HG03025 (cell line): Measurements from ENCODE around the gene TMEM131.
"Not testable (repeated sequence)": the region's sequence is repeated elsewhere in the genome, so short reads cannot be mapped to it uniquely, and the experiment has no call there.

Experiments used
- ATAC-seq: cut with Tn5 transposase; IDR thresholded peaks from one replicate; pipeline ENCODE4 v1.9.1; 2021; ENCODE audit warnings: mild to moderate bottlenecking, moderate library complexity; ENCODE audit not compliant: unreplicated experiment, low FRiP score

TMEM131 gene

DNA sequence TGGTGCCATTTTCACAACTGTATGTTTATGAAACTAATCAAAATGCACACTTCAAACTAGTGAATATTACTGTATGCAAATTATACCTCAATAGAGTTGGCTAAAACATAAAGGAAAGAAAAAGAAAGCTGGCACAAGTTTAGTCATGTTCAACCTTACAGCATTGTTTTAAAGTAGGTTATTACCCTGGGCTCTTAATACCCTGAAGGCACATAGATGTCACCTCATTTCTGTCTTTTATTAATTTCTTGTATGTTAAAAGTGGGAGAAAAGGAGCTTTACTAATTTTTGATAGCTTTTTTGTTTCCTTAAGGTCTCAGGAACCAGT, 32.7 kb downstream of the TMEM131 start:
- no peak for ATAC-seq

DNA sequence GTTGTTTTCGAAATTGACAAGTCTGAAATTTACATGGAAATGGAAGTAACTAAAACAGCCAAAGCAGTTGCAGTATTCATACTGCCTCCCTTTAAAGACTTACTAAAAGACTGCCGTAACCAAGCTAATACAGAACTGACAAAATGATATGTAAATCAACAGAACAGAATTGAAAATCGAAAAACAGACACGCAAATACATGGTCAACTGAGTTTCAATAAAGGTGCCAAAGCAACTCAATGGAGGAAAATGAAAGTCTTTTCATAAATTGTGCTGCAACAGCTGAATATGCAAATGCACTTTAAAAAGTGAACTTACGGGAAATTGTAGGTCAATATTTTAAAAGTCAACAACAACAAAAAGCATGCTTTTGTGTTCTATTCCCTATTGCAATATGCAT, 34.2 kb downstream of the TMEM131 start:
- ATAC-seq: no peak

DNA sequence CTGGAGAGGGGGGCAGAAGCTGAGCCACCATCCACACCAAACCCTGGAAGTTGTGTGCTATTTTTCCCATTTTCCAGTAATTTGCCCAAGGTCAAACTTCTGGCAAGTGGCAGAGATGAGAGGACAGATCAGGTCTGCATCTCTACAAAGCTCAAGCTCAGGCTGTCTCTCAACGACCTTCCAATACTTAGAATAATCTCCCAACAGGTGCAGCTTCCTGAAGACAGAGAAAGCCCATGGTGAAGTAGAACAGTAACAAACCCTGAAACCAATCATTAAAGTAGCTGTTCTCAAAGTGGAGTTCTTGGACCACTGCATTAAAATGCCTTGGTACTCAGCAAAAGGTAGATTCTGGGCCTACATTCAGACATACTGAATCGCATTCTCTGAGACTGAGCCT, 37.6 kb downstream of the TMEM131 start:
- ATAC-seq: no peak

DNA sequence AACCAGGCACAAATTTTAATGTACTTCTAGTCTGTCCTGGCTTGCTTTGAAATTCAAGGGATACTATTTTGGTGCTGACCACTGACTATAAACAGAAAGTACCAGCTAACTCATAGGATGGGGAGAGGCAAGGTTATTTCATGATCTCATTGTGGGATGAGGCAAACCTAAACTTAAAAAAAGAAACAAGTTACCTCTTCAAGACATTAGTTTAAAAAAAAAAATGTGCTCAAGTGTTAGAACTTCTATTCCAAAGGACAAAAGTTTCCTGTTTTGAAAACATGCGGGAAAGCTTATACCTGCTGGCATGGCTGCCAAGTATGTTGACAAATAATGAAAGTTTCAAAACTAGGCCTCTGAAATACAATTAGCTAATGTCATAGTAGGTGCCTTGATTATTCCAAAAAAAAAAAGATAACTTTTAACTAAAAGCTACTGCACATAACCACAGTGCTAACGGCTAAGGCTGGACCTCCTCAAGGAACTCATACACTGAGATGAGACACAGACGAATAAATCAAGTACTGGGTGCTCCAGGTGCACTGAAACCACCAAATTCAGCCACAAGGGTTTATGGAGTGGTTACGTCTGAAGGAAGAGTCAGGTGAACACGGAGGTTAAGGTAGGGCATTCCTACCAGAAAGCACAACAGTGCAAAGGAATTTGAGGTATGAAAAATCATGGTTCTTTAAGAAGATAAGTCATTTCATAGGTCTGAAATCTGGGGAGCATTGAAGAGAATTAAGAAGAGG, 38.1 kb downstream of the TMEM131 start:
- ATAC-seq: no peak

DNA sequence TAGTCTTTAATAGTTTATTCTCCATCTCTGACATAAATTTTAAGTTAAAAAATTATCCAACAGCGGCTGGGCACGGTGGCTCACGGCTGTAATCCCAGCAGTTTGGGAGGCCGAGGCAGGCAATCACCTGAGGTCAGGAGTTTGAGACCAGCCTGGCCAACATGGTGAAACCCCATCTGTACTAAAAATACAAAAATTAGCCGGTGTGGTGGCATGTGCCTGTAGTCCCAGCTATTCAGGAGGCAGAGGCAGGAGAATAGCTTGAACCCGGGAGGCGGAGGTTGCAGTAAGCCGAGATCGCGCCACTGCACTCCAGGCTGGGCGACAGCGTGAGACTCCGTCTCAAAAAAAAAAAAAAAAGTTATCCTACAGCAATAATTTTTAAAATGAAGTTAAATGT, 39.0 kb downstream of the TMEM131 start:
- not testable (repeated sequence) for ATAC-seq

DNA sequence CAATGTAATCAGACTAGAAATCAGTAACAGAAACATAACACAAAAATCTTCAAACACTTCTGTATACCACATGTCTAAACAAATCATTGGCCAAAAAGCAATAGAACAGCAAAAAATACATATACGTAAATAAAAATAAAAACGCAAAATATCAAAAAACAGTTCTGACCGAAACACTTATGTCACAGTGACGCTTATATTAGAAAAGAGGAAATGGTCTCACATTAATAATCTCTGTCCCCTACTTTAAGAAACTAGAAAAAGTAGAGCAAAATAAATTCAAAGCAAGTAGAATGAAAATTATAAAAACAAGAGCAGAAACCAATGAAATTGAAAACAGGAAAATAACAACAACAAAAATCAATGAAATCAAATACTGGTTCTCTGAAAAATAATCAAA, 41.9 kb downstream of the TMEM131 start:
- no peak for ATAC-seq

DNA sequence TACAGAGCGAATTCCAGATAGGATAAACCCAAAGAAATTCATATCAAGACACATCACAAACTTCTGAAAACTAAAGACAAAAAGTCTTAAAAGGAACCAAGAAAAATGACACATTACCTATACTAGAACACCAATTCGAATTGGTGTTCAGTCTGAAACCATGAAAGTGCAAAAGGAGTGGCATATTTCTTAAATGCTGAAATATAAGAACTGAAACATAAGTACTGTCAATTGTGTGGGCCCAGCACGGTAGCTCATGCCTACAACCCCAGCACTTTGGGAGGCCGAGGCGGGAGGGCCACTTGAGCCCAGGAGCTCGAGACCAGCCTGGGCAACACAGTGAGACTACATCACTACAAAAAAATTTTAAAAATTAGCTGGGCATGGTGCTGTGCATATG, 43.4 kb downstream of the TMEM131 start:
- ATAC-seq: no peak

DNA sequence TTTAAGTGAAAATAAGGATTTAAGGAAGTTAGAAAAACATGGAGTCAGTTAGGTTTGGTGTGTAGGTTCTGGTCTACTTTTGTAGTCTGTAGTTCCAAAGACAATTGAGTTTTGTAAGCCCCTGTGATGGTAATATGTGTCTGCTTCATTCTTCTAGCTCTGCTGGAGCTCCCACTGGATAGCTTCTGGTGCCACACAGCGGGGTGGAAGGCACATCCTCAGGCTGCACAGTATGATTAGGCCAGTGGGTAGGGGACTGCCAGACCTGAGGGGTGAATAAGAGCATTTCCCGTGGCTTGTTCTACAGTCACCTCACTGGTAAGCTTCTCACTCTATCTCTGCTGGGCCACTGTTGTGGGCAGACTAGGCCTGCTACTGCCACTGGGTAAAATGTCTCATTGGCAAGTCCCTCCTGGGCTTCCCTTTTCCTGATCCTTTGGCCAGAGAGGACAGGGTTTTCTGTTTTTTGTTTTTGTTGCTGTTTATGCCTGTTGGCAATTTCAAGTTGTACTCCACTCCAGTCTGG, 44.5 kb downstream of the TMEM131 start:
- no peak for ATAC-seq

DNA sequence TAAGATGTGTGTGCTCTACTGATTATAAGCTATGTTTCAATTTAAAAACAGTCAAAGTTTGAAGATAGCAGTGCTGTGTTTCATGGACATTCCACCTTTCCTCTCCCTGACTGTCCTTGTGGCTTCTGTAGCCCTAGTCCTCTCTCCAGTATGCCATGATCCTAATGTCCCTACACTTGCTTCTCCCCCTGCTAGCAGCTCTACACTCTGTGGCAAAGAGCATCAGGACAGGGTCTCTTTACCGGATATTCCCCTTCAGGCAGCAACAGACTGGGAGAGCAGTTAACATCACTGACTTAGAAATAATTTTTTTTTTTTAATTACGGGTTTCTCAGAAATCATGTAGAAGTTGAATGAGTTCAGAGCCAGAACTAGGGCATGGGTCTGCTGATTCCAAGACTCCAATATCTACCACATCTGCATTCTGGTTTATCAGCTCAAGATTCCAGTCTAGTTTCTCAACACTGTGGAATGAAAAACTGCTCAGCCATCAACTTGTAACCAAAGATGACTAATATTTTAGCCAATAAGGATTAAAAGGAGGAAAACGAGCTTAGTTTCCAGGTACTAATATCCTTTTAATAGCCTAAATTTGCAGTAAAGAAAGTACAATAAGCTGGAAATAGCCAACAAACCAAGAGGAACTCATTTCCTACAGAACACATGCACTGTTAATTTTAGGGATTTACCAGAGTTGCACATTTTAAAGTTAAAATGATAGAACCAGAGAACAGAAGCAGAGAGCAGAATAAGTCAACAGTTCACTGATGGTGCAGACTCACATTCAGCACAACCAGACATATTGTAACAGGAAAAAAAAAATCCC, 45.2 kb downstream of the TMEM131 start:
- ATAC-seq: no peak

DNA sequence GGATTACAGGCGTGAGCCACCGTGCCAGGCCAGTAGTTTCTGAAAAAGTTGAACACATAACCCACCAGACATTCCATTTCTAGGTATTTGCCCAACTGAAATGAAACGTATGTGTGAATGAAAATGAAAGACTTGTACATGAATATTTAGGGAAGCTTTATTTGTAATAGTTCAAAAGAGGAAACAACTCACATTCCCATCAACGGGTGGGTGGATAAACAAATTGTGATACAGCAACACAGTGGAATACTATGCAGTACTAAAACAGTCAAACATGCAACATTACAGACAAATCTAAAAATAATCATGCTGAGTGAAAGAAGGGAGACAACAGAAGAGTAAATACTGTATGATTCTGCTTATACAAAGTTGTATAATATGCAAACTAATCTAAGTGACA, 46.8 kb downstream of the TMEM131 start:
- no peak for ATAC-seq

DNA sequence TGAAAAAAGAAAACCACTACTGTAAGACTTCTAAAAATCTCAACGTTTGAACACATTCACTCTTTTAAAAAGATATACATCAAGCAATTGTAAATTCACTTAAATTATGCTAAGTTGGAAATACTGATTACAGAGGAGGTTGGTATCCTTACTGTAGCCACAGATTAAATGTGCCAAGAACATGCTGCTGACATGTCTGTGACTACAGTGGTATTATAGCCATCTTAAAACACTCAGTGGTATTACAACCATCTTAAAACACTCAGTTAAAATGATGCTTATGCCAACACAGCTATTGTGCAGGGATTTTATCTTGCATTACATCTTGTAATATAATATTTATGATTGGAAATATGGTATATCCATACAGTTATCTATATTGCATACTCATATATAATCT, 50.0 kb downstream of the TMEM131 start:
- no peak for ATAC-seq

DNA sequence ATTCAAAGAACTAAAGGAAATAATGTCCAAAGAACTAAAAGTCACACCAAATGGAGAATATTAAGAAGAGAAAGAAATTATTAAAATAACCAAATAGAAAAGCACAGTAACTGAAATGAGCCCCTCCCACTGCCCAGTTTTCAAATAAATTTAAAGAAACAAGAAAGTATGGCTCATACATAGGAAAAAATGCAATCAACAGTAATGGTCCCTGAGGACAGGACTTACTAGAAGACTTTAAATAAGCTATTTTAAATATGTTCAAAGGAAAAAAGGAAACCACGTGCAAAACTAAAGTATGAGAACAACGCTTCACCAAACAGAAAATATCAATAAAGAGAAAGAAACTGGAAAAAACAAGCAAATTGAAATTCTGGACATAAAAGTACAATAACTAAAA, 58.9 kb downstream of the TMEM131 start:
- no peak for ATAC-seq

DNA sequence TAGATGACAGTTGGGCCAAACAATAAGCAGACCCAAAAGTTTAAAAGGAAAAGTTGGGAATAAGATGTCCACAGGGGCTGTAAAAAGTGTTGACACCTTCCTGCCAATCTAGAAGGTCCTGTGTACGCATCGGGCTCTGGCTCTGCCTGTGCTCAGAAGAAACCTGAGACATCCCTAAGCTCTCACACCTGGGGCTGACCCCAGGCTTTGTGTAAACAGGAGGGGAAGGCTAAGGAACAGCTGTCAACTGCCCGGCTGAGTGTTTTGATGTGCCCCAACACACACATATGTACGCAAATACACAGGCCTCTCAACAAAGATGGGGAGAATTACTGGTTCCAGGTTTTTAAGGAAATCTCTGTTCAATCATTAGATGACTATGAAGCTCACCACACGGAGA, 59.5 kb downstream of the TMEM131 start:
- no peak for ATAC-seq

DNA sequence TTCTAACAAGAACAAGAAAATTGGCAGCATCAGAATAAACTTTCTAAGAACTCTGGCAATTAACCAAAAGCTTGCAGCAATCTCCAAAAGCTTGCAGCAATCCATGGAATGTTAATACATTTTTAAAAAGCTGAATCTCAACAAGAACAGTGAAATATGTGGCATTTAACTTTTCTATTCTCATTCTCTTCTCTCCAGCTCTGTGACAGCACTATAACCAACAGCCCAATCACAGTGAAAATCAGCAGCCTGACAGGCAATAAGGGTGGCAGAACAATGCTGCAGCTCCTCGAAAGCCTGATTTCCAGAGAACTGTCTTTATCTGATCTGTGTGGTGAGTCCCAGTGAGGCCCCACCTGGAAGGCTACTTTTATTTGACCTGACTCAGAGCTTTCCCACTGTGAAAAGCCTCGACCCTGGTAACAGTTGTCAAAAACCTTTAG, 60.0 kb downstream of the TMEM131 start:
- ATAC-seq: no peak

DNA sequence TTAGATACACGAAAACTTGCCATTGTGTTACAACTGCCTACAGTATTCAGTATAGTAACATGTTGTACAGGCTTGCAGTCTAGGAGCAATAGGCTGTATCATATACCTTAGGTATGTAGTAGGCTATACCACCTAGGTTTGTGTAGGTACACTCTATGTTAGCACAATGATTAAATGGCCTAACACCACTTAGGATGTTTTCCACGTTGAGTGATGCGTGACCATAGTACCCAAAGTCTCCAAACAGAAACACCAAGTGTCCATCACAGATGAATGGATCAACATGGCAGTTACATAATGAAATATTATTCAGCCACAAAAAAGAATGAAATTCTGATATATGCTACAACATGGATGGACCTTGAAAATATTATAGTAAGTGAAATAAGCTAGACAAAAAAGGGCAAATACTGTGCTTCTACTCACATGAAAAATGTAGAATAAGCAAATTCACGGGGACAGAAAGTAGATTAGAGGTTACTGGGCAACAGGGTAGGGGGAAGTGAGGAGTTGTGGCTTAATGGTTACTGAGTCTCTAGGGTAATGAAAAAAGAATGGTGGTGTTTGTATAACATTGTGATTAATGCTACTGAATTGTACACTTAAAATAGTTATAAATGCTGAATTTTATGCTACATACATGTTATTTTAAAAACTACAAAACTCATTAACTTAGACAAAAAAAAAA, 62.6 kb downstream of the TMEM131 start:
- no peak for ATAC-seq

DNA sequence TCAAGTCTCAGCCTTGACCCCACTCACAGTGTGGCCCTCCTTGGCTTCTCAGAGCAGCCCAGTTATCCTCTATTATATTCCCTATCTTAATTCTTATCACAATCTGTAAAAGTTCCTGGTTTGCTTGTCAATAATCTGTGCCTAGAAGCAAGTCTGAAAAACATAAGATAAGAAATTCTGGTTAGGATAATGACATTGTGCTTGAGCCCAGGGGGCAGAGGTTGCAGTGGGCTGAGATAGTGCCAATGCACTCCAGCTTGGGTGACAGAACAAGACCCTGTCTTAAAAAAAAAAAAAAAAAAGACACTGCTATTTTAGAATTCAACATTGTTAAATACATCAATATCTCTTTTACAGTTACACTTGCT, 63.9 kb downstream of the TMEM131 start:
- ATAC-seq: no peak

DNA sequence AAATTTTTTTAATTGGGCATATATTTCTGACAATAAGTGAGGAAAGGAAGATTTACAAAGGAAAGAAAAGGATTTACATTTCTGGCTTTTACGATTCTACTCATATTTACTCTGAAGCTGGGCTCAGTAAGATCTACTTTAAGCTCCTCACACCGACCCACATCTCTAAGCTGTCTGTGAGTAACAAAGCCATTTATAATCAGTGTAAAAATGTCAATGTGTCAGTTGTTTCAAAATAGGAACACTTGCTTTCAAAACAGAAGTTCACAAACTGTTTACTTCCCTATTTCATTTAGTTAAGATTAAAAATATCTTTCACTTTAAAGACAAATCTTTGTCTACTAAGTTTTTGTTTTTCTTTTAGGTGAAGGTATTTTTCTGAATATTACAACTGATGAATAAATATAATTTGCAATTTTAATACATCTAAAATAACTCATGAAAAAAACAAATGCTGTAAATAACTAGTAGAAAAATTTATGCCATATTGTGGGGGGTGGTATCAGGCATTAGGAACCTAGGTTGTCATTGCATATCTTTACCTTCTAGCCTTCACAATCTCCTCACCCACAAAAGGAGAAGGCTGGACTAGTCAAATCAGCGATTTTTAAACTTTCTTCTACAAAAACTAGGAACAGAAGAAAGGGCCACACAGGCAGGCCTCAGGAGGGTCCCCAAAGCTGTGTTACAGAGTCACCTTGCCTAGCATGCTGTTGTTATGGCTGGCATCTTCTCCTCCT, 64.5 kb downstream of the TMEM131 start:
- peak; percentile 50 for ATAC-seq

DNA sequence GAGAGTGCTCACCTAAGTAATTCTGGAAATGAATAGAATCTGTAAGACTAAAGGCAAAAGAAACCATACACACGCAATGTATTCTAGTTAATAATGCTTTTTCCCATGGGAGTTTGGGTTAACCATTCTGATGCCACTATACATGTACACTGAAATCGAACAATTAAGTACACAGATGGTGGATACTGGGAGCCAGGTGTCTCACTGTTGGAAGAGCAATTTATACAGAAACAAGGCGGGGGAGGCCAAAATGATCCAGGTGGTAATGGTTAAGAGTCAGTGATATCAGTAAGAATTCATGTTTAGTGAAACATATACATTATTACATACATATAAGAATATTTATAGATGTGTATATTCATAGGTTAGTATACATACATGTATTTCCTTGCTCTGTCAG, 67.2 kb downstream of the TMEM131 start:
- ATAC-seq: no peak

DNA sequence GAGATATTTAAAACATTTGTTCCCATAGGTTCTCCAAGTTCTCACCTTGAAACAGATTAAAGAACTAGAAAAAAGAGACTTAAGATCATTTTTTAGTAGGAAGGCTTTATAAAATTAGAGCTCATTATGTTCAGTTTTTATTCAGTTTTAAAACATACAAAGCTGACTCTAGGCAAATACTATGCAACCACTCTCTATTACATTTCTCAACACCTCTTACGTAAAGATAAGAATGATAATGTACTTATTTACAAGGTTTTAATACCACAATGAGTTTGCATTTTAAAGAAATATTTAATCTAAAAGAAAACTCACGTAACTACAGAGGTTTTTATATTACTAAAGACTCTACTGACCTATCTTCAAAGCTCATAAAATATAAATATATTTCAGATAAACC, 68.8 kb downstream of the TMEM131 start:
- ATAC-seq: no peak

DNA sequence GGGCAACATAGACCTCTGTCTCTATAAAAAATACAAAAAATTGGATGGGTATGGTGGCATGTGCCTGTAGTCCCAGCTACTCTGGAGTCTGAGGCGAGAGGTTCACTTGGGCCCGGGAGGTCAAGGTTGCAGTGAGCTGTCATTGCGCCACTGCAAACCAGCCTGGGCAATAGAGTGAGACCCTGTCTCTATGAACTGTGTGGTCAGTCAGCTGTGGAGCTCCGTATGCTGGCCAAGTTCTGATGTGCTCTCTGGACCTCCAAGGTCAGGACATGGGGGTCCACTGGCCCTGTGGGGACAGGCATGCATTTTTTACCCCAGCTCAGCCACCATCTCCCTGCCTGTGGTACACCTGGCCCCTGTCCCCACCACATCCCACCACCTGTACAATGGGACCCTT, 71.6 kb downstream of the TMEM131 start:
- no peak for ATAC-seq

DNA sequence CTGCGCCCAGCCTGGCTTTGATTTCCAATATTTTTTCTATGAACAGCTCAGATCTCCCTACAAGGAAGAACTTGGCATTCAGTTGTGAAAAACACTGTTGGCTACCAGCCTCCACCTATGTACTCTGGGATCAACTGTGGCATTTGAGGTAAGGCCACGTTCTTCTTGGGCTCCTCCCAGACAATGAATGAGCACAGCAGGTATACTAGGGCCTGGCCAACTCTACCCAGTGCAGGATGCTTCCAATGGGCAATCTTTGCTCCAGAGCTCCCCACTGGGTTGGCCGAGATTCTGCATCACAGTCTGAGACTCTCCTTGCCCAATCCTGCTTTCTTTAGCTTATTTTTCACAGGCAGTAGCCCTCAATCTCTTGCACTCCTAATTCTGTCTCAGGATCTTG, 75.9 kb downstream of the TMEM131 start:
- ATAC-seq: no peak
